BLaER1 treated with 17β-estradiol and CSF1 and Interleukin-3, amounts not matched to agents 10 nM and 100 nM (cell line): ENCODE data around the gene HSFX2.
A peak's percentile ranks its signal among the peaks of the same experiment; 100 is the strongest.
"Not testable (repeated sequence)": the region's sequence is repeated elsewhere in the genome, so short reads cannot be mapped to it uniquely, and the experiment has no call there.

Source experiments
- H3K27ac ChIP-seq, 11 experiments: shearing (Covaris generic); formaldehyde crosslinking; 2 replicates each; pipeline ENCODE4 v1.8.1; 2022
- H3K27me3 ChIP-seq, 11 experiments: shearing (Covaris generic); formaldehyde crosslinking; 2 replicates each; pipeline ENCODE4 v1.8.1; 2022
- H3K36me3 ChIP-seq, 11 experiments: shearing (Covaris generic); formaldehyde crosslinking; 2 replicates each; pipeline ENCODE4 v1.8.1; 2022
- H3K4me1 ChIP-seq, 10 experiments: shearing (Covaris generic); formaldehyde crosslinking; 2 replicates each; pipeline ENCODE4 v1.8.1; 2022
- H3K4me2 ChIP-seq, 11 experiments: shearing (Covaris generic); formaldehyde crosslinking; 2 replicates each; pipeline ENCODE4 v1.8.1; 2022
- H3K4me3 ChIP-seq, 10 experiments: shearing (Covaris generic); formaldehyde crosslinking; 2 replicates each; pipeline ENCODE4 v1.8.1; 2022
- H3K9ac ChIP-seq, 11 experiments: shearing (Covaris generic); formaldehyde crosslinking; 2 replicates each; pipeline ENCODE4 v1.8.1; 2022
- H3K9me3 ChIP-seq, 11 experiments: shearing (Covaris generic); formaldehyde crosslinking; replicated peaks in 1 of 11; 2 replicates each; pipeline ENCODE4 v1.8.1; 2022
- H4K20me1 ChIP-seq, 11 experiments: shearing (Covaris generic); formaldehyde crosslinking; 2 replicates each; pipeline ENCODE4 v1.8.1; 2022
- Cebpa-rat ChIP-seq, 11 experiments: shearing (Covaris generic); IDR thresholded peaks; 2 replicates each; pipeline ENCODE4 v1.8.1; 2022

The HSFX2 gene

GRCh38 chrX:149595214-149595613 lies at the start of gene HSFX2:
TSS of gene HSFX2 (minus strand) at chrX:149595314. CDS start at chrX:149594700, 614 bp downstream.
- H3K4me3 ChIP-seq, H4K20me1 ChIP-seq, H3K4me2 ChIP-seq, H3K27ac ChIP-seq, H3K4me1 ChIP-seq, H3K36me3 ChIP-seq, H3K9me3 ChIP-seq, H3K9ac ChIP-seq, H3K27me3 ChIP-seq: not testable (repeated sequence)

- 0 out of 20 replicates have a peak, but pooled peaks cover 0 to 4% (median 0%) of the 10 kb centered on the region in 10 experiments for H3K4me1 ChIP-seq
- H4K20me1 ChIP-seq: no peaks in the 10 kb centered on the region
- no peak overlapping the region for H3K4me2 ChIP-seq
- no peak for TF ChIP-seq Cebpa-rat (IDR thresholded peaks at IDR 0.05)
- peaks cover 0 to 14% (median 9%) of the 10 kb centered on the region in 11 experiments; a peak in 9 of 22 replicates for H3K9me3 ChIP-seq
- H3K27me3 ChIP-seq: no peaks in the 10 kb centered on the region
- H3K4me3 ChIP-seq: no peak overlapping the region
- H3K36me3 ChIP-seq: no peaks in the 10 kb centered on the region
- H3K27ac ChIP-seq: no peak overlapping the region
- no peak overlapping the region for H3K9ac ChIP-seq
Observed at GRCh38 chrX:149643496-149643895, 48.4 kb upstream of the HSFX2 start.

- H3K27ac ChIP-seq: no peak overlapping the region
- H3K36me3 ChIP-seq: no peaks in the 10 kb centered on the region
- H3K9ac ChIP-seq: no peak overlapping the region
- 0 out of 20 replicates have a peak, but pooled peaks cover 0 to 4% (median 0%) of the 10 kb centered on the region in 10 experiments for H3K4me1 ChIP-seq
- H3K4me3 ChIP-seq: no peak overlapping the region
- TF ChIP-seq Cebpa-rat (IDR thresholded peaks at IDR 0.05): no peak
- H3K9me3 ChIP-seq: peaks cover 6 to 16% (median 13%) of the 10 kb centered on the region in 11 experiments
- no peak overlapping the region for H3K4me2 ChIP-seq
- H3K27me3 ChIP-seq: no peaks in the 10 kb centered on the region
- no peaks in the 10 kb centered on the region for H4K20me1 ChIP-seq
Observed at GRCh38 chrX:149641835-149642234, 46.7 kb upstream of the HSFX2 start.

GRCh38 chrX:149641432-149641831 lies 46.3 kb upstream of the HSFX2 start:
- Histone ChIP-seq H3K36me3 (no peaks in the 10 kb centered on the region), H4K20me1 (no peaks in the 10 kb centered on the region), H3K9me3 (peaks cover 10 to 20% (median 17%) of the 10 kb centered on the region in 11 experiments), H3K9ac (no peak overlapping the region), H3K4me3 (no peak overlapping the region), H3K4me2 (no peak overlapping the region), H3K27ac (no peak overlapping the region), H3K4me1 (0 out of 20 replicates have a peak, but pooled peaks cover 0 to 4% (median 0%) of the 10 kb centered on the region in 10 experiments), H3K27me3 (no peaks in the 10 kb centered on the region)
- TF ChIP-seq Cebpa-rat (IDR thresholded peaks at IDR 0.05): no peak

GRCh38 chrX:149639568-149639967 lies 44.5 kb upstream of the HSFX2 start:
- no peak for TF ChIP-seq Cebpa-rat (IDR thresholded peaks at IDR 0.05)
- no peaks in the 10 kb centered on the region for H3K36me3 ChIP-seq
- H3K9me3 ChIP-seq: peaks cover 11 to 21% (median 17%) of the 10 kb centered on the region in 11 experiments

GRCh38 chrX:149638860-149639259 lies 43.7 kb upstream of the HSFX2 start:
- Histone ChIP-seq H4K20me1 (no peaks in the 10 kb centered on the region), H3K4me3 (no peak overlapping the region), H3K4me1 (0 out of 20 replicates have a peak, but pooled peaks cover 0 to 4% (median 0%) of the 10 kb centered on the region in 10 experiments), H3K9ac (no peak overlapping the region), H3K36me3 (no peaks in the 10 kb centered on the region), H3K27ac (no peak overlapping the region), H3K4me2 (no peak overlapping the region), H3K9me3 (peaks cover 11 to 21% (median 17%) of the 10 kb centered on the region in 11 experiments), H3K27me3 (no peaks in the 10 kb centered on the region)
- TF ChIP-seq Cebpa-rat (IDR thresholded peaks at IDR 0.05): no peak

More at GRCh38 chrX:149639568-149639967, 44.5 kb upstream of the HSFX2 start:
- Histone ChIP-seq H3K4me2 (no peak overlapping the region), H3K9ac (no peak overlapping the region), H3K27ac (no peak overlapping the region), H3K27me3 (no peaks in the 10 kb centered on the region), H4K20me1 (no peaks in the 10 kb centered on the region), H3K4me1 (0 out of 20 replicates have a peak, but pooled peaks cover 0 to 4% (median 0%) of the 10 kb centered on the region in 10 experiments), H3K4me3 (no peak overlapping the region)

GRCh38 chrX:149633511-149633910 lies 38.4 kb upstream of the HSFX2 start:
- H3K9ac ChIP-seq: no peak overlapping the region
- peaks cover 0 to 22% (median 15%) of the 10 kb centered on the region in 11 experiments; a peak in 15 of 22 replicates for H4K20me1 ChIP-seq
- no peak overlapping the region for H3K27ac ChIP-seq
- peaks cover 15 to 28% (median 24%) of the 10 kb centered on the region in 11 experiments for H3K9me3 ChIP-seq
- H3K4me2 ChIP-seq: no peak overlapping the region
- H3K4me3 ChIP-seq: no peak overlapping the region
- H3K27me3 ChIP-seq: no peaks in the 10 kb centered on the region
- no peaks in the 10 kb centered on the region for H3K36me3 ChIP-seq
- peaks cover 11 to 17% (median 14%) of the 10 kb centered on the region in 10 experiments; a peak in 18 of 20 replicates for H3K4me1 ChIP-seq
- no peak for TF ChIP-seq Cebpa-rat (IDR thresholded peaks at IDR 0.05)

GRCh38 chrX:149631234-149632165 lies 36.4 kb upstream of the HSFX2 start, which contains the start of gene TMEM185A:
TSS of gene TMEM185A (minus strand) at chrX:149631792. CDS start at chrX:149631580, 212 bp downstream.
- H3K4me1 ChIP-seq: peaks cover 11 to 17% (median 14%) of the 10 kb centered on the region in 10 experiments; a peak in 18 of 20 replicates
- H3K27ac ChIP-seq: peak within 1 kb of the TSS in 10 of 11 experiments; percentile 61 to 78 (median 74); a peak in 21 of 22 replicates
- H4K20me1 ChIP-seq: peaks cover 0 to 40% (median 31%) of the 10 kb centered on the region in 11 experiments; a peak in 16 of 22 replicates

More at GRCh38 chrX:149631234-149632165, 36.4 kb upstream of the HSFX2 start, which contains the start of gene TMEM185A:
- Histone ChIP-seq H3K9me3 (peaks cover 0 to 11% (median 8%) of the 10 kb centered on the region in 11 experiments; a peak in 14 of 22 replicates), H3K4me2 (peak within 1 kb of the TSS; percentile 65 to 87 (median 80)), H3K27me3 (no peaks in the 10 kb centered on the region), H3K36me3 (no peaks in the 10 kb centered on the region), H3K9ac (peak within 1 kb of the TSS; percentile 72 to 85 (median 81)), H3K4me3 (peak within 1 kb of the TSS; percentile 62 to 89 (median 80))
- TF ChIP-seq Cebpa-rat (IDR thresholded peaks at IDR 0.05): no peak
